Stomach (tissue), 9 donors: ENCODE results near the gene PDE3B. TPM values are rescaled to one million over a fixed set of nuclear protein-coding genes. Genes with fewer than 3 reads are reported as not detected.

Source experiments
- DNase-seq, 2 donors: peaks; one replicate each; pipeline versions ENCODE4 v3.0.0 to v3.0.0-alpha.2; 2013 to 2019
- H3K27ac ChIP-seq, 5 donors: fragments of 200-600 bp in 4 of 5; sonication (generic) in 4 of 5; one replicate each; pipeline ENCODE4 v1.5.1; 2013 to 2019; ENCODE audit warnings: mild to moderate bottlenecking in 1 of 5, moderate library complexity in 1 of 5
- H3K27me3 ChIP-seq, 3 donors: fragments of 200-600 bp; sonication (generic); one replicate each; pipeline ENCODE4 v1.5.1; 2017 to 2019; ENCODE audit warnings: mixed run types in 1 of 3
- H3K36me3 ChIP-seq, 4 donors: fragments of 200-600 bp; sonication (generic); 1 replicate in 3 of 4; 2 replicates in 1 of 4; pipeline ENCODE4 v1.5.1; 2016 to 2019
- H3K4me1 ChIP-seq, 4 donors: fragments of 200-600 bp; sonication (generic); one replicate each; pipeline ENCODE4 v1.5.1; 2016 to 2019
- H3K4me3 ChIP-seq, 4 donors: fragments of 200-600 bp; sonication (generic) in 3 of 4; one replicate each; pipeline ENCODE4 v1.5.1; 2016 to 2019; ENCODE audit warnings: mild to moderate bottlenecking in 1 of 4
- H3K9me3 ChIP-seq, 4 donors: fragments of 200-600 bp; sonication (generic); one replicate each; pipeline ENCODE4 v1.5.1; 2016 to 2019
- EP300 ChIP-seq: sonication (generic); formaldehyde crosslinking; IDR thresholded peaks from one replicate; pipeline ENCODE4 v1.6.1; 2017; ENCODE audit warnings: antibody characterized with exemption
- POLR2A ChIP-seq, 4 donors: fragments of 450-650 bp; IDR thresholded peaks; one replicate each; pipeline ENCODE4 v1.6.1; 2016; ENCODE audit warnings: antibody characterized with exemption in 4 of 4, control low read depth in 2 of 4, mild to moderate bottlenecking in 1 of 4, moderate library complexity in 1 of 4
- POLR2AphosphoS5 ChIP-seq, 3 donors: sonication (generic); formaldehyde crosslinking; IDR thresholded peaks; one replicate each; pipeline ENCODE4 v1.6.1; 2016; ENCODE audit warnings: antibody characterized with exemption in 3 of 3
- WGBS, 5 donors: extraction: QIAGEN DNeasy Blood & Tissue Kit in 3 of 5; methylation state at CpG; one replicate each; pipeline versions ENCODE4 v1.1.5 to v1.1.7; 2013 to 2018; 5-methylcytosine and 5-hydroxymethylcytosine counted together
- intact Hi-C: fragments of 100-400 bp; cut with DNase I; formaldehyde crosslinking; loops from one replicate; pipeline ENCODE4 v1.15.1; 2023; ENCODE audit warnings: low total_unique reads
- polyA plus RNA-seq, 3 donors: library from polyadenylated mRNA; stranded (reverse); fragments of 200-250 nt; gene quantifications; one replicate each; pipeline ENCODE4 v1.2.3, GENCODE V29; 2013
- total RNA-seq, 5 donors: library from RNA; depleted of rRNA; stranded (reverse); fragments of >200 nt; gene quantifications; one replicate each; pipeline versions ENCODE4 v1.1.0 to v1.2.3, GENCODE V29; 2014 to 2016
- TF ChIP-seq, protein P1 (sequence below), 7 experiments: fragments of 450-650 bp in 4 of 7; fragments of 200-600 bp in 3 of 7; sonication (generic) in 3 of 7; IDR thresholded peaks; one replicate each; pipeline ENCODE4 v1.5.1; 2016 to 2019; ENCODE audit warnings: antibody characterized with exemption in 7 of 7, control low read depth in 2 of 7, mild to moderate bottlenecking in 1 of 7
- donor health status: healthy with polysubstance abuse.
- donor health status: Bipolar disorder and iron deficiency.
- donor health status: healthy.

The PDE3B gene
- total and polyA plus RNA-seq, 8 donors: 1.2 to 49.2 (median 14.2) TPM

GRCh38 chr11:14884667-14885273, 241.2 kb downstream of the PDE3B start:
- Histone ChIP-seq H3K27me3 (no peaks in the 10 kb centered on the region), H3K4me3 (no peak overlapping the region), H3K36me3 (peaks cover 0 to 14% (median 9%) of the 10 kb centered on the region in 4 donors), H3K4me1 (peaks cover 10 to 48% (median 23%) of the 10 kb centered on the region in 4 donors), H3K27ac (no peak overlapping the region), H3K9me3 (no peaks in the 10 kb centered on the region)
- WGBS, 5 donors: 83 to 93% (median 85%) methylated on average over 1 of the region's 1 CpG
- no peak for DNase-seq
- no peak for TF ChIP-seq POLR2AphosphoS5 (IDR thresholded peaks at IDR 0.05)
- TF ChIP-seq, protein P1, sequence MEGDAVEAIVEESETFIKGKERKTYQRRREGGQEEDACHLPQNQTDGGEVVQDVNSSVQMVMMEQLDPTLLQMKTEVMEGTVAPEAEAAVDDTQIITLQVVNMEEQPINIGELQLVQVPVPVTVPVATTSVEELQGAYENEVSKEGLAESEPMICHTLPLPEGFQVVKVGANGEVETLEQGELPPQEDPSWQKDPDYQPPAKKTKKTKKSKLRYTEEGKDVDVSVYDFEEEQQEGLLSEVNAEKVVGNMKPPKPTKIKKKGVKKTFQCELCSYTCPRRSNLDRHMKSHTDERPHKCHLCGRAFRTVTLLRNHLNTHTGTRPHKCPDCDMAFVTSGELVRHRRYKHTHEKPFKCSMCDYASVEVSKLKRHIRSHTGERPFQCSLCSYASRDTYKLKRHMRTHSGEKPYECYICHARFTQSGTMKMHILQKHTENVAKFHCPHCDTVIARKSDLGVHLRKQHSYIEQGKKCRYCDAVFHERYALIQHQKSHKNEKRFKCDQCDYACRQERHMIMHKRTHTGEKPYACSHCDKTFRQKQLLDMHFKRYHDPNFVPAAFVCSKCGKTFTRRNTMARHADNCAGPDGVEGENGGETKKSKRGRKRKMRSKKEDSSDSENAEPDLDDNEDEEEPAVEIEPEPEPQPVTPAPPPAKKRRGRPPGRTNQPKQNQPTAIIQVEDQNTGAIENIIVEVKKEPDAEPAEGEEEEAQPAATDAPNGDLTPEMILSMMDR (IDR thresholded peaks at IDR 0.05): no peak
- no peak for TF ChIP-seq EP300
- no peak for TF ChIP-seq POLR2A (IDR thresholded peaks at IDR 0.05)
- intact Hi-C loops: no loop called here

DNA sequence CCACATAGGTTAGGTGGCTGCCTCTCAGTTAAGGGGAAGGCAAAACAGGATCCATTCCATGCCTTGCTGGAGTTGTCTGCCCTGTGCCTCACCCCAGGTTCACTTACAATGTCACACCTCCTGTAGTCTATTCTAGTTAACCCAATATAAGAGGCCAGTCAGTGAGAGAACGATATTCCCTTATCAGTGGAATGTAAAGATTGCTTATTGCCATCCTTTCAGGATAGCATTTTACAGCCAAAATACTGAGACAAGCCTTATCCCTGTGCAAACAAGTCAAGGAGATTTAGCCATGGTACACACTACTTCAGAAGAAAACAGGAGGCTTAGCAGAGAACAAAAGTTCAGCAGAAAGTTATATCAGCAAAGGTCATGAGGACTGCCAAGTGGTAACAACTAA, 242.9 kb downstream of the PDE3B start:
- Histone ChIP-seq H3K4me3 (no peak overlapping the region), H3K27me3 (no peaks in the 10 kb centered on the region), H3K36me3 (peaks cover 0 to 6% (median 1%) of the 10 kb centered on the region in 4 donors), H3K27ac (peak overlapping the region in 3 of 5 donors; percentile 20 to 65 (median 25)), H3K9me3 (no peaks in the 10 kb centered on the region), H3K4me1 (peaks cover 19 to 59% (median 36%) of the 10 kb centered on the region in 4 donors)
- intact Hi-C loops: no loop called here
- TF ChIP-seq POLR2A (IDR thresholded peaks at IDR 0.05): no peak
- TF ChIP-seq, protein P1 (IDR thresholded peaks at IDR 0.05): no peak
- peak in 2 of 3 donors; percentile 60 to 63 for TF ChIP-seq POLR2AphosphoS5 (IDR thresholded peaks at IDR 0.05)
- TF ChIP-seq EP300: no peak
- 32 to 52% (median 34%) methylated on average over 1 of the region's 1 CpG for WGBS, 5 donors
- peak in 1 of 2 donors; percentile 13 for DNase-seq

DNA sequence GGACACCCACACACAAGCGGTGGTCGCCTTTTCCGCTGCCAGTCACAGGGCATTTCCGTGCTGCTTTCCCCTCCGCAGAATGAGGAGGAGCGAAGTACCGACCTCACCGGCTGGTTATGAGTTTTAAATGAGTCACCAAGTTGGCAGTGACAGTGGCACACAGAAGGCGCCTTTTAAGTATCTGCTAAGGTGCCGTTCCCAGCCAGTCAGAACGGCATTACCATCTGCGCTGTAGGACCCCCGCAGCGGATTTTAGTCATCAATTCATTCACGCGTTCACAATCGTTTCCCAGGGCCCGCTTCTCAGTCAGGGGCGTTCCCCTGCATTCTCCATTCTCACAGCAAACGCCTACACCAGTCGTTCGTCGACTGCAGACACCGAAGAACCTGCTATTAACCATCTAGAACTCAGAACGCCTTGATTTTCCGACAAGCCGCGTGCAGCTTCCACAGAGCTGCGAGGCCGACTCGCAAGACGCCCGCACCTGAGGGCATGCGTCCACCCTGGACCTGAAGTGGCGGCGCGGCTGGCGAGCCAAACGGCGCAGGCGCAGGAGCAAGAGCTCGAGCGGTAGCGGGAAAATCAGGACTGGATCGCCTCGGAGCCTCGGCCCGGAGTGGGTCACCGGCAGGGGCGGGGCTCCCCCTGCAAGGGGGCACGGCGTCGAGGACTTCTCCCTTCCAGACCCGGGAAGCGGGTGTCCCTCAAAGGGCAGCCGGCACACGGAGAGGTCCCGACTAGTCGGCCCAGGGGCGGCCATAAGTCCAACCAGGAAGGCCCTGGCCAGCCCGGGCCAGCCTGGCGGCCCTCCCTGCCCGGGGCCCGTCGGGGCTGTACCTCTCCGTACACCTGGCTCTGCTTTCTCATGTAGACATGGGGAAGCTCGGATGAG, 247.8 kb downstream of the PDE3B start:
- H3K4me3 ChIP-seq: peak overlapping the region; percentile 65 to 79 (median 74)
- no peaks in the 10 kb centered on the region for H3K9me3 ChIP-seq
- TF ChIP-seq POLR2A (IDR thresholded peaks at IDR 0.05) (peak in 2 of 4 donors; percentile 48 to 69), POLR2AphosphoS5 (IDR thresholded peaks at IDR 0.05) (peak; percentile 92 to 97 (median 97))
- TF ChIP-seq, protein P1 (IDR thresholded peaks at IDR 0.05): no peak
- 0 to 1% (median 0%) methylated on average over 34 to 67 of the region's 67 CpGs for WGBS, 5 donors
- H3K27ac ChIP-seq: peak overlapping the region; percentile 90 to 96 (median 93)
- peak; percentile 92 to 97 for DNase-seq
- H3K36me3 ChIP-seq: no peaks in the 10 kb centered on the region
- H3K27me3 ChIP-seq: no peaks in the 10 kb centered on the region
- intact Hi-C loops: no loop called here
- peaks cover 14 to 47% (median 33%) of the 10 kb centered on the region in 4 donors for H3K4me1 ChIP-seq

DNA sequence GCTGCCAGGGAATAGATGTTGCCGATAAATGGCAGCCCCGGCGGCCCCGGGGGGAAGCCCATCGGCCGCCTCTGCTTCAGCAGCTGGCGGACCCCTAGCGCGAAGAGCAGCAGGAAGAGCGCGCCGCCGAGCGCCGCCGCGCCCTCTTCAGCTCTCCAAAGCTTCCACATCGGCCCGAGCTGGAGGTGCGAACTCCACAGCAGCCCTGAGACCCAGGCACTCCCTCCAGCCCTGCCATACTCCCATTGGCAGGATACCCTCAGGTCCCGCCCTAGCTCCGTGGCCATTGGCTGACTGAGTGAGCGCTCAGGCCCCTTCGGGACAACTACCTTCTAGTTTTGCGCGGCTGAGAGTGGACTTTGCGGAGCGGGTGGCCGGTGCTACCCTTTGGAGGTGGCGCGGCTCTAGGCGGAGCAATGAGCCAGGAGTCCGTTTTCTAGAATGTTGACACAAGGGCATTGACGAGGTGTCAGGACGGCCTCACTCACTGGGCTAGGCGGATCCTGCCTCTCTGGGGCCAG, 248.5 kb downstream of the PDE3B start, which contains the start of gene CYP2R1:
Gene CYP2R1, minus strand, starts transcription at position 196 of the 521 bp plus-strand sequence. Its CDS starts 26 bp downstream, at position 170.
- H3K4me1 ChIP-seq: peaks cover 12 to 40% (median 26%) of the 10 kb centered on the region in 4 donors
- no peaks in the 10 kb centered on the region for H3K27me3 ChIP-seq
- WGBS, 5 donors: 0 to 2% (median 1%) methylated on average over 13 to 36 of the region's 36 CpGs
- peak; percentile 97 to 98 for DNase-seq
- H3K36me3 ChIP-seq: no peaks in the 10 kb centered on the region
- intact Hi-C loops: no loop called here
- no peaks in the 10 kb centered on the region for H3K9me3 ChIP-seq
- TF ChIP-seq POLR2AphosphoS5 (IDR thresholded peaks at IDR 0.05) (peak; percentile 61 to 92 (median 90)), EP300 (no peak), POLR2A (IDR thresholded peaks at IDR 0.05) (no peak)
- H3K4me3 ChIP-seq: peak within 1 kb of the TSS; percentile 65 to 79 (median 74)
- peak within 1 kb of the TSS; percentile 90 to 96 (median 93) for H3K27ac ChIP-seq
